GM10266 (cell line): ENCODE results near the gene ITGB1BP1.

ENCODE experiments used
- DNase-seq: peaks from one replicate; pipeline ENCODE4 v3.0.0; 2012; ENCODE audit errors: extremely low spot score
- CTCF ChIP-seq: IDR thresholded peaks from 2 replicates; pipeline ENCODE4 v1.5.1; 2012; ENCODE audit warnings: mild to moderate bottlenecking, low read depth; ENCODE audit not compliant: control insufficient read depth, insufficient read depth; ENCODE audit errors: missing control alignments

ITGB1BP1 gene

GRCh38 chr2:9390151-9390850 is 33.0 kb downstream of the ITGB1BP1 start:
- no peak for TF ChIP-seq CTCF
- DNase-seq = no peak

- no peak for DNase-seq
- no peak for TF ChIP-seq CTCF
Observed at GRCh38 chr2:9388950-9389911, 34.1 kb downstream of the ITGB1BP1 start.

- no peak for DNase-seq
- no peak for TF ChIP-seq CTCF
Observed at GRCh38 chr2:9388199-9388681, 35.1 kb downstream of the ITGB1BP1 start.

GRCh38 chr2:9385841-9386240 is 37.5 kb downstream of the ITGB1BP1 start:
- no peak for TF ChIP-seq CTCF
- DNase-seq = no peak

GRCh38 chr2:9384521-9384920 is 38.8 kb downstream of the ITGB1BP1 start:
- no peak for DNase-seq
- TF ChIP-seq CTCF = no peak

GRCh38 chr2:9382604-9383235 is 40.6 kb downstream of the ITGB1BP1 start:
- DNase-seq = no peak
- no peak for TF ChIP-seq CTCF
